GM18909 (cell line): Measurements from ENCODE around the gene LSM14B.
"Not testable (repeated sequence)": the region's sequence is repeated elsewhere in the genome, so short reads cannot be mapped to it uniquely, and the experiment has no call there.

Source experiments
- ATAC-seq: cut with Tn5 transposase; IDR thresholded peaks from one replicate; pipeline ENCODE4 v1.9.1; 2021; ENCODE audit warnings: mild to moderate bottlenecking; ENCODE audit not compliant: unreplicated experiment, poor library complexity

Gene LSM14B

DNA sequence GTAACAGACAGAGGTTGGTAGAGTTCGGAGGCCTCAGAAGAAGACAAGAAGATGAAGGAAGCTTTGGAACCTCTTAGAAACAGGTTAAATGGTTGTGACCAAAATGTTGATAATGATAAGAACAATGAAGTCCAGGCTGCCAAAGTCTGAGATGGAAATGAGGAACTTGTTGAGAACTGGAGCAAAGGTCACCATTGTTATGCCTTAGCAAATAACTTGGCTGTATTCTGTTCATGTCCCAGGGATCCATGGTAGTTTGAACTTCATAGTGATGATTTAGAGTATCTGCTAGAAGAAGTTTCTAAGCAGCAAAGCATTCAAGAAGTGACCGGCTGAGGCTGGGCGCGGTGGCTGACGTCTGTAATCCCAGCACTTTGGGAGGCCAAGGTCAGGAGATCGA, 11.1 kb upstream of the LSM14B start:
- ATAC-seq, result no peak

DNA sequence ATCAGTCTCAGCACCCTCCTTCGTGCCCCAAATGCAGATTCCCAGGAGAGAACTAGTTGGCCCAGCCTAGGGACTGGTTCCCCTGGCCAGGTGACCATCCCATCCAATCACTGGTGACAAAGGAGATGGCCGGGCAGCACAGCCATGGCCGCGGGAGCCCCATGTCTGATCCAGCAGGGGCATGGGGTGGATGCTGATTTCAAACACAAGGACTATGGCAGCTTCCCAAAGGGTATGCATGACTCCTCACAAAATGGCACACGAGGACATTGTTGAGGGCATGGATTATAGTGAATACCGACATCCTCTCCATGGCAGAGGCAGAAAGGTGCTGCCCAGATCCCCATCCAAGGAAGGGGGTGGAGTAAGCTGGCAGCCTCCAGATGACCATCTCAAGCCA, 9.9 kb upstream of the LSM14B start:
- ATAC-seq, result no peak

DNA sequence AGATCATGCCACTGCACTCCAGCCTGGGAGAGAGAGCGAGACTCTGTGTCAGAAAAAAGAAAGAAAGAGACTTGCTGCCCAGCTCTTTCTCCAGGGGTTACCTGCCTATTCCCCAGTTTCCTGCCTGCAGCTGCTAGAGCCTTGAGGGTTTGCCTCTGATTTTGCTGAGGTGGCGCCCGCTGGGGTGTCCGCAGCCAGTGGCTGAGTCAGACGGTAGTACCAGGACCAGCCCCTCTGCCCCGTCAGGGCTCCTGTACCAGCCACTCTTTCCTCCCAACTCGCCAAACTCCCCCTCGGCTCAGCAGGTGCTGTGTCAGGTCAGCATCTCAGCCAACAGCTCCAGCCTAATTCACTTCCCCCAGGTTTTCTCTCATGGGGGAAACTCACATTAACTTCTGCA, 7.4 kb upstream of the LSM14B start:
- no peak for ATAC-seq

DNA sequence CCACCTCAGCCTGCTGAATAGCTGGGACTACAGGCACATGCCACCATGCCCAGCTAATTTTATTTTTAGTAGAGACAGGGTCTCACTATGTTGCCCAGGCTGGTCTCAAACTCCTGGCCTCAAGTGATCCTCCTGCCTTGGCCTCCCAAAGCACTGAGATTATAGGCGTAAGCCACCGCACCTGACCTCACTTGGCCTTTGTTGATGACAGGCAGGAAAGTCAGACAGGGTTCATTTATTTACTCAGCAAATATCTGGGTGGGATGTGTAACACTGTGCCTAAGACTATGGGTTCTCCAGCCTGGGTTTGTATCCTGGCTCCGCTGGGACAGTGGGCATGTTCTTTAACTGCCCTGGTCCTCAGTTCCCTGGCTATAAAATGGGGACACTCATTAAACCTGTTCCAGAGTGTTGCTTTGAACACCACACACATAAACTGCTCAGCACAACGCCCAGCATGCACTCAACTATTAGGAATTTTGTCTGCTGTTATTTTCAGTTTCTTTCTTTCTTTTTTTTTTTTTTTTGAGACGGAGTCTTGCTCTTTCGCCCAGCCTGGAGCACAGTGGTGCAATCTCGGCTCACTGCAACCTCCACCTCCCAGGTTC, 6.4 kb upstream of the LSM14B start:
- ATAC-seq, result not testable (repeated sequence)

DNA sequence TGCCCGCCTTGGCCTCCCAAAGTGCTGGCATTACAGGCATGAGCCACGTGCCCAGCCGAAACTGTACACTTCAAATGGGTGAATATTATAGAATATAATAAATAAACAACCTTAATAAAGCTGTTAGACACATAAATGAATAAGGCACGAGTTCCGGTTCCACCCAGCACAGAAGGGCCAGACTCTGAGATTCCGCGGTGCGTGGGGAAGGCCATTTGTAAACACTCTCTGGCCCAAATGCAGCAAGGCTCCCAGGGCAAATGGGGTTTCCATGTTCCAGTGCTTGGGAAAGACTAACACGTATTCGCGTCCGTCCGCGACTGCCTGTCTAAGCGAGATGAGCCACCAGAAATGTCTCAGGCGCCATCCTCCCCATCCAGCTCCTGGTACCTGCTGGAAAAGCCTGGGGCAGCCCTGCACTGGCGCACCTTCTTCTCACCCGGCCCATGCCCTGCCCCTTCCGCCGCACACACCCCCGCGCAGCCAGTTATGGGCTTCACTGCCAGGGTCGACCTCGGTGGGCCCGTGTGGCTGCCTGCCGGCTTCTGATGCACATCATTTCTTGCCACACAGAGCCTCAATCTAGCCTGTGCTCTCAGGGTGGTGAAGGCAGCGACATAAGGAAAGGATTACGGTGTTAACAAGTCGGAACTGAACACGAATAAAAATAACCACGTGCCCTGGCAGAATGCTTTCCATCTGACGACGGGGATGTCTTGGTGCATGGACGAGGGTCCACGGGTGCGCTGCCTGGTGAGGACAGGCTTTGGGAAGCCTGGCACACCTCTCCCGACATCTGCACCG, 5.5 kb upstream of the LSM14B start:
- no peak for ATAC-seq

DNA sequence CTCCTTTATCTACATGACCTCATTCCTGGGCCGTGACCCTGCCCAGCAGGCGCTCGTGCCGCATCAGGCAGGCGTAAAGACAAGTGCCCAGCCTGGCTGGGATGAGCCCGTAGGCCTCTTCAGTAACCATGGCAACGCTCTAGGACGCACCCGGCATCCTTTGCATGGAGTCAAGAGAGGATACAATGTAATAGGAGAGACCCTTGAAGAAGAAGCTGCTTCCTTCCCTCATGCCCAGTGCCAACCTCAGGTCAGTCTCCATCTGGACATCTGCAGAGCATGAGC, 5.0 kb upstream of the LSM14B start:
- ATAC-seq, result no peak

DNA sequence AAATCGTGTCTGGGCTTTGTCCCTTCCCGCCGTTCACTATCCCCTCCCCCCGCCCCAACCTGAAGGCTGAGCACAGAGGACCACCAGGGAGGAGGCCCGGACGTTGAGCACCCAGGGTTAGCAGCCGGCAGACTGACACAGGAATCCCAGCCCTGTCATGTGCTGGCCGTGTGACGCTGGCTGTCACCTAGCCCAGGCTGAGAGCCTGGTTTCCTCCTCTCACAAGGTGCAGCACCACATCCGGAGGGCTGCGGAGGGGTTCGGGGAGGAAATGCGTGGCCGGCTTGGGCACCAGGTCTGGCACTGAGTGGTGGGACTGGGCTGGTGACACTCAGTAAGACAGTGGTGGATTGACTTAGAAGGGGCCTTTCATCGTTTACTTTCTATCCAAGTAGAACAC, 4.6 kb upstream of the LSM14B start:
- ATAC-seq, result no peak

DNA sequence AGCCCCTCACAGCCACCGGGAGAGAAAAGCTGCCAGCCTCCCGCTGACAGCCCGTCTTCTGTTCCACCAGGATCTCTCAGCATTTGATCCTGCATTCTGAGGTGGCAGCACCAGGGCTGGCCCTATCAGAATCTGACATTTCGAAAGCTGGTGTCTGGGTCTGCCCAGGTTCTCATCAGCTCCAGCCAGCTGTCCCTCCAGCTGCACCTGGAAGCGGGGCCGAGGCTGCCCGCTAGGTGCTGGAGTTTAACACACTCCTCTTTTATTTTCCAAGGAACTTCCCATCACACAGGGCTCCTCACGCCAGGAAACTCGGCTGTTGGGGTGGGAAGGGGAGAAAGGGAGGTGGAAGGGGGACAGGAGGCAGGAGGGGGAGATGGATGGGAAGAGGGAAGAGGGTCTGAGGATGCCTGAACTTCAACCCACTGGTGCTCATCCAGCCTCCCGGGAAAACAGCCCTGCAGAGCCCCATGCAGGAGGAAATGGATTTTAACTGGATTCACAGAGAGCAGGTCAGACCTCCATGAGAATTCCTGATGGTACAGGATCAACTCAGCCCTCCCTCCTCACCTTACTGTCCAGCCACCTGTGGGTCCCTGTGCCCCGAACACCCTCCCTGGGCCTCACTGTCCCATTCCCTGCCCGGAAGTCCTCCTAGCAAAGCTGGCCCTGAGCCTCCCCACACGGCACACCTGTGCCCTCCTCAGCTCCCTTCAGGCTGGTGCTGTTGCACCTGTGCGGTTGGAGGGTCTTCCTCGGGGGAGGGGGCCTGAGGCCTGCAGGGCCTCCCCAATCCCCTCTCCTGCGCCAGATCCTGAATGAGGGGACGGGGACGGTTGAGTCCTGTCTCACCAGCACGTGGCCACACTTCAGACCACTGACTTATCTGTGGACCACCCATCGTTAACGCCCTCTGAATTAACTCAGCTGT, 3.9 kb upstream of the LSM14B start:
- no peak for ATAC-seq

DNA sequence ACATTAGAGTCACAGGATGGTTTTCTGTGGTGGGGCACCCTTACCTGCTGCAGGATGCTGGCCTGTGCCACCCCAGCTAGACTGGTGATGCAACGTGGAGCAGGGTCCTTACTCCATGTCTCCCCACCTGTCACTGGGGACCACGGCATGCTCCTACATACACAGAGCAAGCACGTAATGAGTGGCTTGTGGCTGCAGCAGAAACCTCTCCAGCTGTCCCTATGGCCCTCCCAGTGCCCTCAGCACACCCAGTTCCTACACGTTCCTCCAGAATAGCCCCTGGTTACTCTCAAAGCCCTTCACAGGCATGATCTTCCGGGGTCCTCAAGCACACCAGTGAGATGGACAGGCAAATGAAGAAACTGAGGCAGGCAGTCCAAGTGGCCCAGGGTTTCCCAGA, 3.2 kb upstream of the LSM14B start:
- no peak for ATAC-seq

DNA sequence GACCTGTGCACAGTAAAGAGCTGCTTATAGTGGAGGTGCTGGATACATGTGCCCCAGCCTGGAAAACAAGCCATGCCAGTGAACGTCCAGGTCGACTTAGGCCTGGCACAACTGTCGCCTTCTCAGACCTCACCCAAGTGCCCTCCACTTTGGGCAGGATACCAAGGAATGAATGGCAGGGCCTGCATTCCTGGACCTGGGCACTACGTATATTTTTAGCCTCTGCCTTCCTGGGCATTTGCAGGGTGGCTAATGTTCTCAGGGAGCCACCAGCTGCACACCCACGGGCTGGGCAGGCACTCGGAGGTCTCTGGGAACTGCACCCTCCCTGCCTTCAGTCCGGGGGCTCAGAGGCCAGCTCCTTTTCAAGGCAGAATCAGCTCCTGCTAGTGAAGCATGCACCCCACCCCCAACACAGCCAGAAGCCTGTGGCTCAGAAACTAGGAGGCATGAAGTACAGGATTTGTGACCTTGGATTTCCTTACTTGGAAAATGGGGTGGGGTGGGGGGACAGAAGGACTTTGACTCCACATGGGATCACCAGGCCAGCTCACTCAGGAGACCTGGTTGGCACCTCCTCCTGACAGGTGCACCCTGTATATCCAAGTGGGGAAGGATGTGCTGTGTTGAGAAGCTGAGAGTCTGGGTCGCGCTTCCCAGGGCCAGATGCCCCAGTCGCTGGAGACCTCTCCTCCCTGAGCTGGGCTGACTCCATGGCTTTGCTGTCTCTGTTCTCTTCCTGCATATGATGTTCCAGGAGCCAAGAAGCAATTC, 2.5 kb upstream of the LSM14B start:
- no peak for ATAC-seq

DNA sequence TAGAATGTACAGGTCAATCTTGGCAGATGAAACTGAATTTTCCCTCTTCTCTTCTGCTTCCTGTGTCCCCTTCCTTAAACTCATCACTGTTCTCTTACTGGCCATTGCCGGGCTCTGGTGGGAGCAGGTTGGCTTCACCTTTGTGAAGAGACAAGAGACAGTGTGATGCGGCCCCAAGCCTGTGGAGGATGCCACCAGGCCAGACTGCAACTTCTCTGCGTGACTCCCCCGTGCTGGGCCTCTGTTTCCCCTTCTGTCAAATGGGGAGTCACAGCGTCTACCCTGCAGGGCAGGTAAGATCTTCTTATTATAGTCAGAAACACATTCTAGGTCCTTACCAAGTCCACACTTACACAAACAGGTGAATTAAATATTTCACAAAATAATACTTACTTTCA, 1.9 kb upstream of the LSM14B start:
- no peak for ATAC-seq

DNA sequence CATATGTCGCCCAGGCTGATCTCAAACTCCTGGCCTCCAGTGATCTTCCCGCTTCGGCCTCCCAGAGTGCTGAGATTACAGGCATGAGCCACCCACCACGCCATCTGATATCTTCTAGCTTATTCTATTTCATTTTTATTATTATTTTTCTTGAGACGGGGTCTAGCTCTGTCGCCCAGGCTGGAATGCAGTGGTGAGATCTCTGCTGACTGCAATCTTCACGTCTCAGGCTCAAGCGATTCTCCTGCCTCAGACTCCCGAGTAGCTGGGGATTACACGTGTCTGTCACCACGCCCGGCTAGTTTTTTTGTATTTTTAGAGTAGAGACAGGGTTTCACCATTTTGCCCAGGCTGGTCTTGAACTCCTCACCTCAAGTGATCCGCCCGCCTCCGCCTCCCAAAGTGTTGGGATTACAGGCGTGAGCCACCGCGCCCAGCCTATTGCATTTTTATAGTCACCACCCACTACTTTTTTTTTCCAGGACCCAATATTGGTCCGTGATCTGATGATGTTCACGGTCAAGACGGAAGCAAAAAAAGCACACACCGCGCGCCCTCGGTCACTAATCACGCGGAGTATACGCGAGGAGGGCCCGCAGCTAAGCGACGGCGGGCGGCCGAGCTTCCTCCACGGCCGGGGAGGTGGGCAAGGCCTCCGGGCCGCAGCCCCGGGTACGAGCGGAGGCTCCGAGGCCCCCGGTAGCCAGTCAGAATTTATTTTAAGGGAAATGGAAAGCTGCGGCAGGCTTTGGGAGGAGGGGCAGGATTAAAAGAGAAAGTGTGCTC, 1.1 kb upstream of the LSM14B start:
- ATAC-seq, result peak; percentile 9

DNA sequence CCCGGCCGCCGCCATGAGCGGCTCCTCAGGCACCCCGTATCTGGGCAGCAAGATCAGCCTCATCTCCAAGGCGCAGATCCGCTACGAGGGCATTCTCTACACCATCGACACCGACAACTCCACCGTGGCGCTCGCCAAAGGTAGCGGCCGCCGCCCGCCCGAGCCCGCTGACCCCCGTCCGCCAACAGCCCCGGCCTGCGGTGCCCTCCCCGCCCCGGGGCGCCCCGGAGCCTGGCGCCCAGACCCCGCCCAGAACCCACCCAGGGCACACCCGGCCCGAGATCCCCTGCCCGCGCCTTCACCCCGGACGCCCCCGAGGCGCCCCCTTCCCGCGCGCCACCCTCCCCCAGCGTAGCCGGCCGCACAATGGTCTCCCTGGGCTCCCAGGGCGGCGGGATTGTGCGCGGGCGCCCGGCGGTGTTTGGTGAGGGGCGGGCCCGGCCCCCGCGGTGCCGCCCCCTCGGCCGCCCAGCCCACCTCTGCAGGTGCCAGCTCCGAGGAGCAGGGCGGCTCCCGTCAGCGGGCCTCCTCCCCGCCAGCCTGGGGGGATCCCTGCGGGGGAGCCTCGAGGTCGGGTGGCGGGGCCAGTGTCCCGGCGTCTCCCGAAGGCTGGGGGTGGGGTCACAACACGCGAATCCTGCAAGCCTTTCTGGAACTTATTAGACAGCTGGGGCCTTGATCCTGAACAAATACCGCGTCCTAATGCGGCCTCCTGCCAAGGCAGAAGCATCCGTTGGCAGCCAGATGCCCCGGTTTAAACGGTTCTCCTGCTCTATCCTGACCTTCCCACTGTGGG, 577 bp downstream of the LSM14B start:
- peak; percentile 15 for ATAC-seq

DNA sequence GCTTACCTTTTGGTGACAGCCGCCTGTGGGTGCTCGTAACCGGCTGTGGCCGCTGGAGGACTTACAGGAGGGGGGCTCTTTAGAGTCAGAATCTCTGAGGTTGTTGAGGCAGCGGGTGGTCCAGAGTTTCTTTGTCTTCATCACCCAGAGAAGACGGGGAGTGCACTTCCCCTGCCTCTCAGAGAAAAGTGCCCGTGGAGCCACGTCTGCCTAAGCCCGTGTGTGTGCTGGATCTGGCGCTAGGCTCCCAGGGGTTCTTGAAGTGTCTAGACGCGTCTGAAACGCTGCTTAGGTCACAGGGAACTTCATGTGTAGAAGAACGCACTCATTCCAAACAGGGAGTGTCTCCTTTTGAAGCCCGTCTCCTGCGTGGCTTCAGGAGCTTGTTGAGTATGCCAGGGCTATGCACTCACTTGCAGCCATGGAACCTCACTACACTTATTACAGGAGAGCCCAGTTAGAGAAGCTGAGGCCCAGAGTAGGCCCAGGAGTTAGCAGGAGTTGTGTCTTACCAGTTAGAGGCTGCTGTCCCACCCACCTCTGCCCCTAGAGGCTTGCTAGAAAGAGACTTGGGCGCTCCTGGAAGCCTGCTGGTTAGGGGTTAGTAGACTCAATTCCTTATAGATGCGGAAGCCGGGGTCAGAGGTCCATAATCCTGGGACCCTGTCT, 1.3 kb downstream of the LSM14B start:
- ATAC-seq, result no peak

DNA sequence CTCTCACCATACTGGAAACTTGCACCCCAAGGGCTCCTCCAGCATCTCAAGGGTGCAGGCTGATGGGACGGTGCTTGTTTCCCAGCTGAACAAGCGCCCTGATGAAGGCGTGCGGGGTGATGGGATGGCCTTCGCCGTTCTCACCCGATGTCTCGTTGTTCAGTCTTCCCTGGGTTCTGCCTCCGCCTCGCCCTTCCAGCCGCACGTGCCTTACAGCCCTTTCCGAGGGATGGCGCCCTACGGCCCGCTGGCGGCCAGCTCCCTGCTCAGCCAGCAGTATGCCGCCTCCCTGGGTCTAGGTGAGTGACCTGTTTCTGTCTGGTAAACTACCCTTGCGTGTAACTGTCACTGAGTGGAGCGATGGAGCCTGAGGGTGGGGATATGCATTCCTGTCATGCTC, 3.9 kb downstream of the LSM14B start:
- no peak for ATAC-seq

DNA sequence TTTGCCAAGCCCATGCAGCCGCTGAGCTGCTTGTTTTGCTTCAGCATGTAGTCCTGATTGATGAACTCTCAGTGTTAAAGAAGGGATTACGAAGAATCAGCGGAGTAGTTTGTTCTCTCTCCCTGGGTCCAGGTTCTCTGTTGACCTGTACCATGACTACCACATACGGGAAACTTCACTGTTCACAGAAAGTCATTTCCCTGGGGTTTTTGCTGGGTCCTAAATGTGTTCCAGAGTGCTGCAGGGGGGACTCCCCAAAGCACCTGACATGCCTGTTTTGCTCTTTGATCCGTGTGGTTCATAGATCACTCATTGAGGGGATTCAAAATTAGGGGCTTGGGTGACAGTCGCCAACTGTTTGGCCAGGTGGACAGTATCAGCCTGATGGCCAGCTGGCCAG, 5.5 kb downstream of the LSM14B start:
- no peak for ATAC-seq

DNA sequence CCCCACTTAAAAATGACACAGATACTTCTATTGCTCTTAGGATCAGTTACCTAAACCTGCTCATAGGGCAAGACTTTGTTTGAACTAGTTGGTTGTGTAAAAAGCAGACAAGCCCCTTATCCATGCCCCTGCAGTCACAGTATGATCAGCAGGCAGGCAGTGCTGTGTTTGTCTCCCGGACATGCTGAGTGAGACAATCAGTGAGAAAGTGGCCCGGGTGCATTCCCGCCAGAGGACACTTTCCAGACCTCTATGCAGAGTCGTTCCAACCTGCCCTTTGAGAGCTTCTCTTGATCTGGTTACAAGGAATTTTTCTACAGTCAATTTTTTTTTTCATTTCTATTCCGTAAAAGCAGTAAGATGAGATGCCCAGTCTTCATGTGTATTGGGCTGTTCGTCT, 6.2 kb downstream of the LSM14B start:
- no peak for ATAC-seq

DNA sequence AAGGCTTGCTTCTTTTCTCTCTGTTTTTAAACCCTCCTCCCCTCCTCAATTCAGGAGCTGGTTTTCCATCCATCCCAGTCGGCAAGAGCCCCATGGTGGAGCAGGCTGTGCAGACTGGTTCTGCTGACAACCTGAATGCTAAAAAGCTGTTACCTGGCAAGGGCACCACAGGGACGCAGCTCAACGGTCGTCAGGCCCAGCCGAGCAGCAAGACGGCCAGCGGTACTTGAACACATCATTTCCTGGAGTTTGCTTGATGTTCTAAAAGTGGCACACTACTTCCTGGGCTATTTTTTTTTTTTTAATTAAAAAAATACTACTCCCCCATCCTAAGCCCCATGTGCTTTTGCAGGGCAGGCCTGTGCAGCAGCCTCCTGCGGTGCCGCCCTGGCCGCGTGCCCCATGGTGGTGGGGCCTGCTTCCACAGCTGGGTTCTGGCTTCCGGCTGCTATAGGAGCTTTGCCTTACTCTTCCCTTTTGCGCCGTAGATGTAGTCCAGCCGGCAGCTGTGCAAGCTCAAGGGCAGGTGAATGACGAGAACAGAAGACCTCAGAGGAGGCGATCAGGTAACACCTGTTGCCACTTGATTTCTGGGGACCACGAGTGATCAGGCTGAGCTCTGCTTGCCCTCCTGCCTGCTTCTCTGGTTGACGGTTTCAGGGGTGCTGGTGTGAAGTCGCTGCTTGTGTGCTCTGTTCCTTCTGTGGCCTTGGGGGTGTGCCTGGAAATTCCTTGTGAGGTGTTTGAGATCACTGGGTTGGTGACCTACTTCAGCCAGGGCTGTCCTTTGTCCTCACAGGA, 7.7 kb downstream of the LSM14B start:
- no peak for ATAC-seq
